Liver (tissue), 9 donors: ENCODE results near the gene FILIP1L. TPM values are rescaled to one million over a fixed set of nuclear protein-coding genes. Genes with fewer than 3 reads are reported as not detected.

Experiments
- DNase-seq: peaks from one replicate; pipeline ENCODE4 v3.0.0-alpha.2; 2017; ENCODE audit warnings: low spot score
- H3K27ac ChIP-seq, 2 donors: one replicate each; pipeline ENCODE4 v1.7.0; 2013; ENCODE audit warnings: inconsistent platforms in 2 of 2, low read length in 2 of 2, control low read depth in 1 of 2, low read depth in 1 of 2, mild to moderate bottlenecking in 1 of 2
- H3K27me3 ChIP-seq, 4 donors: one replicate each; pipeline versions ENCODE4 v1.6.1 to v1.7.0; 2013; ENCODE audit warnings: low read length in 3 of 4, inconsistent platforms in 1 of 4, mild to moderate bottlenecking in 1 of 4, moderate library complexity in 1 of 4; ENCODE audit not compliant: control insufficient read depth in 4 of 4, insufficient read depth in 4 of 4
- H3K36me3 ChIP-seq, 4 donors: one replicate each; pipeline versions ENCODE4 v1.6.1 to v1.7.0; 2013; ENCODE audit warnings: low read length in 3 of 4, mild to moderate bottlenecking in 3 of 4, low read depth in 1 of 4, moderate library complexity in 1 of 4; ENCODE audit not compliant: control insufficient read depth in 4 of 4, insufficient read depth in 3 of 4
- H3K4me1 ChIP-seq, 4 donors: one replicate each; pipeline versions ENCODE4 v1.6.1 to v1.7.0; 2013; ENCODE audit warnings: low read length in 3 of 4, mild to moderate bottlenecking in 3 of 4, moderate library complexity in 1 of 4; ENCODE audit not compliant: control insufficient read depth in 4 of 4, insufficient read depth in 4 of 4
- H3K4me3 ChIP-seq, 3 donors: one replicate each; pipeline versions ENCODE4 v1.6.1 to v1.7.0; 2013; ENCODE audit warnings: low read length in 3 of 3, control low read depth in 1 of 3, low read depth in 1 of 3, mild to moderate bottlenecking in 1 of 3
- H3K9ac ChIP-seq, 2 donors: one replicate each; pipeline ENCODE4 v1.7.0; 2013; ENCODE audit warnings: low read length in 2 of 2, mild to moderate bottlenecking in 2 of 2, moderate library complexity in 2 of 2, control low read depth in 1 of 2, low read depth in 1 of 2
- H3K9me3 ChIP-seq, 4 donors: one replicate each; pipeline versions ENCODE4 v1.6.1 to v1.7.0; 2013; ENCODE audit warnings: low read length in 3 of 4; ENCODE audit not compliant: control insufficient read depth in 4 of 4
- EGR1 ChIP-seq, 2 donors: IDR thresholded peaks; 2 replicates each; pipeline ENCODE4 v1.6.1; 2016 to 2018; ENCODE audit warnings: antibody characterized with exemption in 2 of 2, low read depth in 2 of 2
- FOXA1 ChIP-seq: IDR thresholded peaks from 2 replicates; pipeline ENCODE4 v1.6.1; 2016; ENCODE audit warnings: antibody characterized with exemption
- FOXA2 ChIP-seq: IDR thresholded peaks from 2 replicates; pipeline ENCODE4 v1.6.1; 2016; ENCODE audit warnings: antibody characterized with exemption
- GABPA ChIP-seq, 2 donors: IDR thresholded peaks in 1 of 2; conservative IDR thresholded peaks in 1 of 2; 2 replicates each; pipeline ENCODE4 v1.6.1; 2016; ENCODE audit warnings: antibody characterized with exemption in 2 of 2, mild to moderate bottlenecking in 1 of 2, moderate library complexity in 1 of 2
- HNF4A ChIP-seq, 2 donors: conservative IDR thresholded peaks; 2 replicates each; pipeline ENCODE4 v1.6.1; 2016; ENCODE audit warnings: antibody characterized with exemption in 2 of 2, mild to moderate bottlenecking in 2 of 2
- HNF4G ChIP-seq: IDR thresholded peaks from 2 replicates; pipeline ENCODE4 v1.6.1; 2016; ENCODE audit warnings: antibody characterized with exemption
- JUND ChIP-seq, 2 donors: IDR thresholded peaks; 2 replicates each; pipeline ENCODE4 v1.6.1; 2016; ENCODE audit warnings: antibody characterized with exemption in 2 of 2
- NR2F2 ChIP-seq: IDR thresholded peaks from 2 replicates; pipeline ENCODE4 v1.6.1; 2016; ENCODE audit warnings: antibody characterized with exemption
- RAD21 ChIP-seq, 2 donors: IDR thresholded peaks; 2 replicates each; pipeline ENCODE4 v1.6.1; 2016; ENCODE audit warnings: antibody characterized with exemption in 2 of 2, mild to moderate bottlenecking in 2 of 2
- RXRA ChIP-seq, 2 donors: IDR thresholded peaks; 2 replicates each; pipeline ENCODE4 v1.6.1; 2017 to 2018; ENCODE audit warnings: antibody characterized with exemption in 2 of 2, mild to moderate bottlenecking in 1 of 2
- SP1 ChIP-seq: IDR thresholded peaks from 2 replicates; pipeline ENCODE4 v1.6.1; 2018; ENCODE audit warnings: antibody characterized with exemption, mild to moderate bottlenecking
- TAF1 ChIP-seq: conservative IDR thresholded peaks from 2 replicates; pipeline ENCODE4 v1.6.1; 2016; ENCODE audit warnings: antibody characterized with exemption, mild to moderate bottlenecking
- YY1 ChIP-seq: IDR thresholded peaks from 2 replicates; pipeline ENCODE4 v1.6.1; 2016; ENCODE audit warnings: antibody characterized with exemption, mild to moderate bottlenecking
- WGBS: extraction: QIAGEN DNeasy Blood & Tissue Kit; methylation state at CpG from one replicate; pipeline ENCODE4 v1.1.7; 2013; 5-methylcytosine and 5-hydroxymethylcytosine counted together
- polyA plus RNA-seq, 2 donors: library from polyadenylated mRNA; stranded (reverse) in 1 of 2; unstranded in 1 of 2; fragments of 200-250 nt in 1 of 2; fragments of >200 nt in 1 of 2; fragmentation: Nextera tagmentation in 1 of 2; extraction: Ambion mirVana in 1 of 2; gene quantifications; one replicate each; pipeline versions ENCODE4 v1.2.1 to v1.2.3, GENCODE V29; 2013 to 2015
- total RNA-seq, 2 donors: library from RNA; depleted of rRNA; stranded (reverse); fragments of >200 nt; gene quantifications; one replicate each; pipeline ENCODE4 v1.2.3, GENCODE V29; 2014
- TF ChIP-seq, protein P1 (sequence below): IDR thresholded peaks from 2 replicates; pipeline ENCODE4 v1.6.1; 2016; ENCODE audit warnings: antibody characterized with exemption
- TF ChIP-seq, protein P2 (sequence below): IDR thresholded peaks from 2 replicates; pipeline ENCODE4 v1.6.1; 2016; ENCODE audit warnings: antibody characterized with exemption
- TF ChIP-seq, protein P3 (sequence below): IDR thresholded peaks from 2 replicates; pipeline ENCODE4 v1.6.1; 2016; ENCODE audit warnings: antibody characterized with exemption, mild to moderate bottlenecking
- TF ChIP-seq, protein P4 (sequence below): IDR thresholded peaks from 2 replicates; pipeline ENCODE4 v1.6.1; 2016; ENCODE audit warnings: antibody characterized with exemption
- TF ChIP-seq, protein P5 (sequence below): fragments of 150-350 bp; IDR thresholded peaks from 2 replicates; pipeline ENCODE4 v1.5.1; 2017; ENCODE audit warnings: improper control_type of control experiment, low read depth, low read length; ENCODE audit not compliant: missing input control
- donor health status: healthy.
- donor health status: healthy.
- donor health status: healthy.
- donor health status: healthy.
- donor health status: healthy.

FILIP1L gene
- total and polyA plus RNA-seq, 4 donors, result 1.4 to 6.5 (median 1.9) TPM

DNA sequence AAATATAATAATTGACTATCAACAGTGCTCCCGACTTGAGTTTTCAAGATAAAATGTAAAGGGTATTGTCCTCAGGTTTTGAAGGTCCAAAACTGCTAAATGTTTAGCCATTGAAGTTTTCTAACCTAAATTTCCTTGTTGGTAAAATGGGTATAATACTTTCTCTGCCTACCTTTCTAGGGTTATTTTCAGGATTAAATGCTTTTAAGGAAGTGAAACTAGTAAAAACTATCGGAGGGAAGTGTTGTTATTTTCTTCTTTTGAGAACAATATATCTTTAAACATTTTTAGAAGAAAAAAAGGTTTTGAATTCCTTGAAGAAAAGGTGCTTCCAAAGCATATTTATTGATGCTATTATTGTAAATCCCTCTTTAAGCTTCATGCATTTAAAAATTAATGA is 67.3 kb downstream of the FILIP1L start (continued):
- TF ChIP-seq RAD21 (IDR thresholded peaks at IDR 0.05), result no peak
- TF ChIP-seq, protein P1, sequence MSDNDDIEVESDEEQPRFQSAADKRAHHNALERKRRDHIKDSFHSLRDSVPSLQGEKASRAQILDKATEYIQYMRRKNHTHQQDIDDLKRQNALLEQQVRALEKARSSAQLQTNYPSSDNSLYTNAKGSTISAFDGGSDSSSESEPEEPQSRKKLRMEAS, result no peak
- TF ChIP-seq HNF4A (conservative IDR thresholded peaks at IDR 0.05), result no peak

DNA sequence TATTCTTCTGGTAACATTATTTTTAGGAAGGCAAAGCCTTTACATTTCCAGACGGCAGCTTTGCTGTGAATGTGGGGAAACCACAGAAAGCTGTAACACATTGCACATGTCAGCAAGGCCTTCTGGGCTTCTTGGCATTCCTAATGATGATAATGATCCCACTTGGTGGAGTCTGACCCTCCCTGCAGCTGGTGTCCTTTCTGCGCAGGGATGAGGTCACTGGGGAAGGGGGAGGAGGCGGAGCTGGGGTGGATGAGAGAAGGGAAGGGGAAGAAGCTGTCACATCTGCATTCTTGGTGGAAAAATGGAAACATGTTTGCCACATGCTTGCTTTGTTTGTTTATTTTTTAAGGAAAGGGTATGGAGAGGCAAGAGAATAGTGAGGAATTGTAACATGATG is 68.6 kb downstream of the FILIP1L start:
- DNase-seq, result no peak
- 86% methylated on average over 3 of the region's 3 CpGs for WGBS
- no peak overlapping the region for H3K9ac ChIP-seq
- no peaks in the 10 kb centered on the region for H3K9me3 ChIP-seq
- TF ChIP-seq RXRA (IDR thresholded peaks at IDR 0.05), result no peak
- TF ChIP-seq JUND (IDR thresholded peaks at IDR 0.05), result peak in 1 of 2 donors; percentile 8
- no peak for TF ChIP-seq RAD21 (IDR thresholded peaks at IDR 0.05)
- no peaks in the 10 kb centered on the region for H3K27me3 ChIP-seq
- peaks cover 0 to 3% (median 0%) of the 10 kb centered on the region in 4 donors for H3K4me1 ChIP-seq
- H3K4me3 ChIP-seq, result no peak overlapping the region
- no peaks in the 10 kb centered on the region for H3K36me3 ChIP-seq
- H3K27ac ChIP-seq, result peak overlapping the region in 1 of 2 donors; percentile 17

DNA sequence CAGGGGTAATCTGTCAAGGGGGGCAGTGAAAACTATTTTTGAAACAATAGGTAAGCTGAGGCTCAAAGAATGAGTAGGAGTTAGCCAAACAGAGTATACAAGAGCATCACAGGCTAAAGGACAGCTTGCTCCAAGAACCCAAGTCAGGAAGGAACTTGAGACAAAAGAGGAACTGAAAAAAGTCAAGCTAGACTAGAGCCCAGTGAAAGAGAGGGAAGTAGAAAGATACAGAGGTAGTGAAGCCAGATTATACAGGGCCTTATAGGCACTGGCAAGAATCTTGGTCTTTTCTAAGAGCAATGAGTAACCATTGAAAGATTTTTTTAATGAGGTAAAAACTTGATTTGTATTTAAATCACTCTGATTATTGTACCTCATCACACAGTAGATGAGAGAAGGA is 69.9 kb downstream of the FILIP1L start:
- Histone ChIP-seq H3K9me3 (no peaks in the 10 kb centered on the region), H3K4me1 (peaks cover 0 to 3% (median 0%) of the 10 kb centered on the region in 4 donors), H3K27me3 (no peaks in the 10 kb centered on the region), H3K36me3 (no peaks in the 10 kb centered on the region), H3K27ac (no peak overlapping the region), H3K4me3 (no peak overlapping the region), H3K9ac (no peak overlapping the region)
- TF ChIP-seq EGR1 (IDR thresholded peaks at IDR 0.05; ENCODE audit: low read depth in 2 of 2) (no peak), NR2F2 (no peak), HNF4G (no peak), SP1 (no peak), RAD21 (IDR thresholded peaks at IDR 0.05) (no peak), HNF4A (conservative IDR thresholded peaks at IDR 0.05) (no peak), YY1 (no peak), FOXA1 (no peak), TAF1 (no peak), GABPA (IDR thresholded peaks at IDR 0.05 in 1 of 2, conservative IDR thresholded peaks at IDR 0.05 in 1 of 2) (no peak), JUND (IDR thresholded peaks at IDR 0.05) (no peak), RXRA (IDR thresholded peaks at IDR 0.05) (no peak), FOXA2 (no peak)
- TF ChIP-seq, protein P2, sequence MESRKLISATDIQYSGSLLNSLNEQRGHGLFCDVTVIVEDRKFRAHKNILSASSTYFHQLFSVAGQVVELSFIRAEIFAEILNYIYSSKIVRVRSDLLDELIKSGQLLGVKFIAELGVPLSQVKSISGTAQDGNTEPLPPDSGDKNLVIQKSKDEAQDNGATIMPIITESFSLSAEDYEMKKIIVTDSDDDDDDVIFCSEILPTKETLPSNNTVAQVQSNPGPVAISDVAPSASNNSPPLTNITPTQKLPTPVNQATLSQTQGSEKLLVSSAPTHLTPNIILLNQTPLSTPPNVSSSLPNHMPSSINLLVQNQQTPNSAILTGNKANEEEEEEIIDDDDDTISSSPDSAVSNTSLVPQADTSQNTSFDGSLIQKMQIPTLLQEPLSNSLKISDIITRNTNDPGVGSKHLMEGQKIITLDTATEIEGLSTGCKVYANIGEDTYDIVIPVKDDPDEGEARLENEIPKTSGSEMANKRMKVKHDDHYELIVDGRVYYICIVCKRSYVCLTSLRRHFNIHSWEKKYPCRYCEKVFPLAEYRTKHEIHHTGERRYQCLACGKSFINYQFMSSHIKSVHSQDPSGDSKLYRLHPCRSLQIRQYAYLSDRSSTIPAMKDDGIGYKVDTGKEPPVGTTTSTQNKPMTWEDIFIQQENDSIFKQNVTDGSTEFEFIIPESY, result no peak
- TF ChIP-seq, protein P3, sequence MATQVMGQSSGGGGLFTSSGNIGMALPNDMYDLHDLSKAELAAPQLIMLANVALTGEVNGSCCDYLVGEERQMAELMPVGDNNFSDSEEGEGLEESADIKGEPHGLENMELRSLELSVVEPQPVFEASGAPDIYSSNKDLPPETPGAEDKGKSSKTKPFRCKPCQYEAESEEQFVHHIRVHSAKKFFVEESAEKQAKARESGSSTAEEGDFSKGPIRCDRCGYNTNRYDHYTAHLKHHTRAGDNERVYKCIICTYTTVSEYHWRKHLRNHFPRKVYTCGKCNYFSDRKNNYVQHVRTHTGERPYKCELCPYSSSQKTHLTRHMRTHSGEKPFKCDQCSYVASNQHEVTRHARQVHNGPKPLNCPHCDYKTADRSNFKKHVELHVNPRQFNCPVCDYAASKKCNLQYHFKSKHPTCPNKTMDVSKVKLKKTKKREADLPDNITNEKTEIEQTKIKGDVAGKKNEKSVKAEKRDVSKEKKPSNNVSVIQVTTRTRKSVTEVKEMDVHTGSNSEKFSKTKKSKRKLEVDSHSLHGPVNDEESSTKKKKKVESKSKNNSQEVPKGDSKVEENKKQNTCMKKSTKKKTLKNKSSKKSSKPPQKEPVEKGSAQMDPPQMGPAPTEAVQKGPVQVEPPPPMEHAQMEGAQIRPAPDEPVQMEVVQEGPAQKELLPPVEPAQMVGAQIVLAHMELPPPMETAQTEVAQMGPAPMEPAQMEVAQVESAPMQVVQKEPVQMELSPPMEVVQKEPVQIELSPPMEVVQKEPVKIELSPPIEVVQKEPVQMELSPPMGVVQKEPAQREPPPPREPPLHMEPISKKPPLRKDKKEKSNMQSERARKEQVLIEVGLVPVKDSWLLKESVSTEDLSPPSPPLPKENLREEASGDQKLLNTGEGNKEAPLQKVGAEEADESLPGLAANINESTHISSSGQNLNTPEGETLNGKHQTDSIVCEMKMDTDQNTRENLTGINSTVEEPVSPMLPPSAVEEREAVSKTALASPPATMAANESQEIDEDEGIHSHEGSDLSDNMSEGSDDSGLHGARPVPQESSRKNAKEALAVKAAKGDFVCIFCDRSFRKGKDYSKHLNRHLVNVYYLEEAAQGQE, result no peak
- TF ChIP-seq, protein P4, sequence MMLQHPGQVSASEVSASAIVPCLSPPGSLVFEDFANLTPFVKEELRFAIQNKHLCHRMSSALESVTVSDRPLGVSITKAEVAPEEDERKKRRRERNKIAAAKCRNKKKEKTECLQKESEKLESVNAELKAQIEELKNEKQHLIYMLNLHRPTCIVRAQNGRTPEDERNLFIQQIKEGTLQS, result no peak
- TF ChIP-seq, protein P1, result no peak
- TF ChIP-seq, protein P5, sequence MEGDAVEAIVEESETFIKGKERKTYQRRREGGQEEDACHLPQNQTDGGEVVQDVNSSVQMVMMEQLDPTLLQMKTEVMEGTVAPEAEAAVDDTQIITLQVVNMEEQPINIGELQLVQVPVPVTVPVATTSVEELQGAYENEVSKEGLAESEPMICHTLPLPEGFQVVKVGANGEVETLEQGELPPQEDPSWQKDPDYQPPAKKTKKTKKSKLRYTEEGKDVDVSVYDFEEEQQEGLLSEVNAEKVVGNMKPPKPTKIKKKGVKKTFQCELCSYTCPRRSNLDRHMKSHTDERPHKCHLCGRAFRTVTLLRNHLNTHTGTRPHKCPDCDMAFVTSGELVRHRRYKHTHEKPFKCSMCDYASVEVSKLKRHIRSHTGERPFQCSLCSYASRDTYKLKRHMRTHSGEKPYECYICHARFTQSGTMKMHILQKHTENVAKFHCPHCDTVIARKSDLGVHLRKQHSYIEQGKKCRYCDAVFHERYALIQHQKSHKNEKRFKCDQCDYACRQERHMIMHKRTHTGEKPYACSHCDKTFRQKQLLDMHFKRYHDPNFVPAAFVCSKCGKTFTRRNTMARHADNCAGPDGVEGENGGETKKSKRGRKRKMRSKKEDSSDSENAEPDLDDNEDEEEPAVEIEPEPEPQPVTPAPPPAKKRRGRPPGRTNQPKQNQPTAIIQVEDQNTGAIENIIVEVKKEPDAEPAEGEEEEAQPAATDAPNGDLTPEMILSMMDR, result no peak
- no peak for DNase-seq
